GM21717 (cell line): ENCODE measurements around the gene UNK.

Experiments
- ATAC-seq: cut with Tn5 transposase; IDR thresholded peaks from one replicate; pipeline ENCODE4 v1.9.1; 2021; ENCODE audit warnings: mild to moderate bottlenecking, moderate library complexity; ENCODE audit not compliant: unreplicated experiment

UNK gene

DNA sequence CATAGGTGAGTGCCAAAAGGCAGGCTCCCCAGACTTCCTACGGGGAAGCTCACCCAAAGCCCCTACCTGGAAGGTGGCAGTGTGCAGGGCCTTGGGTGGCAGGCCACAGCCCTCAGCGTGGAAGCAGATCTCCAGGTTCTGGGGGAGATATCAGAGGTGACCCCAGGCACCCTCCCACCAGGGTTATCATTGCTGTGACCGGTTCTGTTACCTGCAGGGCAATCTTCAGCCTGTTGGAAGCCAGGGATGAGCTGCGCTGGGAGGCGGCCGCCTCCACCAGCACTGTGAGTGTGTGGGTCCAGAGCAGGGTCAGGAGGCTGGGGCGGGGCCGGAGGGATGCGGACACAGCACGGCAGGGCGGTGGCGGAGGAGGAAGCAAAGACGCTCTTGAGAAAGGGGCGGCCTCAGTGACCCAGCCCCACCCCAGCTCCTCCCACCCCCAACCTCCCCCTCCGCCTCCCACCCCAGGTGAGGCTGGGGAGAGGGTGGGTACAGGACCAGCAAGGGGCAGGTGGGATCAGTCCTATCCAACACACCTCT lies 46.5 kb downstream of the UNK start:
- ATAC-seq = no peak

DNA sequence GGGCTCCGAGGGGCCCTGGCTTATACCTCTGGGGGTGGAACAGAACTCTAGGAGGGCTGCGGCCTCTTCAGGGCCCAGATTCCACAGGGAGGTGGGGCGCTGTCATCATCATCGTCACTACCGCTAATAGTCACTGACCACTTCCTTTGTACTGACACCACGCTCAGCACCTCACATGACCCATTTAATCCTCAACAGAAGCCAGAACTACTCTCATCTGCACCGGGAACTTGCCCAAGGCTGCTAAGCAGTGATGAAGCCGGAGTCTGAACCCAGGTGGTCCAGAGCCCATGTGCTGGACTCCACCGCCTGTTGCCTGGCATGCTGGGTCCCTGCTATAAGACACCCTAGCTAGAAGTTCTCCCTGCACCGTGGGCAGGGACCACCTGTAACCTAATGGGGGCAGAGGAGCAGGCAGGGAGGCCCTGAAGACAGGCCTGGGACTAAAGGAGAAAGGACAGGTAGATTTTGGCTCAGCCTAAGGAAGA lies 47.6 kb downstream of the UNK start:
- ATAC-seq = no peak

DNA sequence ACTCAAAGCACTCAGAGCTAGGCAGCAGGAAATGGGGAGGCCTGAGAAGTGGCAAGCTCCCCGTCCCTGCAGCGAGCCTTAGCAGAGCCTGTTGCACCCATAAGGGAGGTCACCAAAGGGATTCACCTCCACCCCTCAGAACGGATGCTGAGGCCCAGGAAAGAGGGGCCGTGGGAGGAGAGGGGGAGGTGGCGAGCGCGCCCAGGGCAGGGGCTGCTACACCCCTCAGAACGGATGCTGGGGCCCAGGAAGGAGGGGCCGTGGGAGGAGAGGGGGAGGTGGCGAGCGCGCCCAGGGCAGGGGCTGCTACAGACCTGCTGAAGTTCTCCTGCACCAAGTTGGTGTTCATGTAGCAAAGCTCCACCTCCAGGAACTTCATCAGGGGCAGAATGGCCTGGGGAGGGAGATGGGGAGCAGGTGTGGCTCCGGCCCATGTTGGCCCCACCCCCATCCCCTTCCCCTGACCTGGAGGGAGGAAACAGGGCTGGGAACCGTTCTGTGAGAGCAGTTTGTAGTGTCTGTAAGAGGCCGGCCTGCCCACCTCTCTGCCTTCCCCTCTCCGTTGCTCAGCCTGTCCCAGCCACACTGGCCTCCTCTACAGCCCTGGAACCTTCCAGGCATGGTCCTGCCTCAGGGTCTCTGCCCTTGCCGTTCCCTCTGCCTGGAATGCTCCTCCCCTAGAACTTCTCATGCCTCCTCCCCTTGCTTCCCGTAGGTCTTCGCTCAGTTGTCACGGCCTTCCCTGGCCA lies 48.2 kb downstream of the UNK start:
- ATAC-seq = no peak

DNA sequence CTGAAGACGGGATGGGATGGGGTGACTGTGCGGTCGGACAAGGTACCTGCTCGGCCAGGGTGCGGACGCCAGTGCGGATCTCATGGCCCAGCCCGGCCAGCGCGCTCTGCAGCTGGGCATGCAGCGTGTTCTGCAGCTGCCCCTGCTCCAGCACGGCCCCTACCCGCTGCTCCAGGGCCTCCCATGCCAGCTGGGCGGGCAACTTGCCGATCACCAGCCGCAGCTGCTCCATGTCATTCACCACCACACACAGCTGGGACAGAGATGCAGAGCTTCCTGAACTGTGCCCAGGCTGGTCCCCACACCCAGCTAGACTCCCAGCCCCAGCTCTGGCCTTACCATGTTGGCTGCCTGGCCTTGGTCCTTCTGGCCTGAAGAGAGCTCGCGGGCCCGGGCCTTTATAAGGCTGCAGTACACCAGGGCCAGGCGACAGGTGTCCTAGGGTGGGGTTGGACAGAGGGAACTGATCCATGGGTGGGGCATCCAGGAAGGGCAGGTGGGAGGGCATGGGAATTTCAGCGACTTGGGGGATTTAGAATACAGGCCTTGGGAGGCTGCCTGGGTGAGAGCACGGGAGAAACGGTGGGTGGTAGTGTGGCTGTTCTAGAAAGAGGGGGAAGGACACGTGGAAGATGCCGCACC lies 49.8 kb downstream of the UNK start:
- ATAC-seq = no peak

DNA sequence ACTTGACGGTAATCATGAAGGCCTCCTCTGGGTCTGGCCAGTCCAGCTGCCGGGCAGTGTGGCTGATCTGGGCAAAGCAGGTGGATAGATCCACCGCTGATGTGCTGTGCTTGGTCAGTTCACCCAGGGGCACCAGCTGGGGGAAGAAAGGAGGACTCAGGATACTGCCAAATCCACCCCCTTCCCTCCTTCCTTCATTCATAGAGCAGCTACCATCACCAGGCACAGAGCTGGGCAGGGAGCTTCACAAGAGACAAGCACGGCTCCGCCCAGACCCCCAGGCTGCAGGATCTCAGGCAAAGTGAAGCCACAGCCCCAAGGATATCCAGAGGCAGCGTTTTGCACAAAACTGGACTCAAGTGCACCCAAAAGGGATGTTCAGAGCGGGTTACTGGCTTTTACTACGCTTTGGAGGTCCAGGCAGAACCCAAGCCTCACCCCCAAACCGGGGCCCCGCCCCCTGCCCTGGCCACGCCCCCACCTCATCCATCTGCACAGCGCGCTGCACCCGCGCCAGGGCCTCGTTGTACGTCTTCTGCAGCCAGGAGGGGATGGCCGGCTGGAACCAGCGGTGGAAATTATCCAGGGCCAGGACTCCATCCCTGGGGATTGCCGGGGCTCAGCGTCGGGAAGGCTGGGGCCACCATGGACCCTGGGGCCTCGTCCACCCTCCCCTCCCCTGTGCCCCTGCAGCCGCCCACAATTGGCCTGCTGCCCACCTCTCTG lies 50.5 kb downstream of the UNK start:
- ATAC-seq = no peak

DNA sequence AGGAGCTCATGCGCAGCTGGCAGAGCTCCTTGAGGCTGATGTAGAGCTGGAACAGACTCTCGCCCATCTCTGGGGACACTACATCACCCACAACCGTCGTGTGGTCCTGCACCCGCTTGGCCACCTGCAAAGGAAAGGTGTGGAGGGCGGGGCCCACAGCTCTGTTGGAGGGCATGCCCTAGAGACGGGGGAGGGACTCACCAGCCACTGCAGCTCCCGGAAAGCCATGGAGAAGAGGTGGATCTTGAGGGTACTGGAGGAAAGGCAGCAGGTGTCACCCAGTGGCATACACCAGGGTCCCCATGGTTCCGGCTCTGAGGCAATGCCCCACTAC lies 51.0 kb downstream of the UNK start:
- ATAC-seq = no peak

DNA sequence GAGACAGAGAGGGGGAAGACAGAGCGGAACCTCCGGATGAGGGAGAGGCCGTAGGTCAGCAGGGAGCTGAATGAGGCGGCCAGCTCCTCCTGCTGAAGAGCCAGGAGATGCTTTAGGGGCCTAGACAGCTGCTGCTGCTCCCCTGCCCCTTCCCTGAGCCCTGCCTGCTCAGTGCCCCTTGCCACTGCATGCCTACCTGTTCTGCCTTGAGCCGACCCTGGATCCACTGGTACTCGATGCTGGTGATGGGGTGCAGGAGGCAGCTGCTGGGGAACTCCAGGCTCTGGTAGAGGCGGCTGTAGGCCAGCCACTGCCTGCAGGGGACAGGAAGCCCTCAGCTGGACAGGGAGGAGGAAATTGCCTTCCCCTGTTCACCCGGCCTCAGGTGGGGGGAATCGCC lies 52.0 kb downstream of the UNK start:
- no peak for ATAC-seq

DNA sequence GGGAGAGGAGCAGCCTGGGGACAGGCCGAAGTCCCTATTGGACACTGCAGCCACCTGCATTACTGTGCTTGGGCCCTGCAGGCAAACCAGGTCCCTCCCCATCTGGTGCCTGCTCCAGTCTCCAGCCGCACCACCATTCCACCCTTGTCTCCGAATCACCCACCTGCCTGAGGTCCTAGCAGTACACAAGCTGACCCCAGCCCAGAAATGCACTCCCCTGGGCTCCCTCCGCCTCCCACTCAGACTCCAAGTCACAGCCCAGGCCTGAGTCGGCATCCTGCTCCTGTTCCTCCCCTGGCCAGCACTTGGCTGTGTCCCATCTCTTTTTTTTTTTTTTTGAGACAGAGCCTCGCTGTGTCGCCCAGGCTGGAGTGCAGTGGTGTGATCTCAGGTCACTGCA lies 53.3 kb downstream of the UNK start:
- ATAC-seq = no peak

DNA sequence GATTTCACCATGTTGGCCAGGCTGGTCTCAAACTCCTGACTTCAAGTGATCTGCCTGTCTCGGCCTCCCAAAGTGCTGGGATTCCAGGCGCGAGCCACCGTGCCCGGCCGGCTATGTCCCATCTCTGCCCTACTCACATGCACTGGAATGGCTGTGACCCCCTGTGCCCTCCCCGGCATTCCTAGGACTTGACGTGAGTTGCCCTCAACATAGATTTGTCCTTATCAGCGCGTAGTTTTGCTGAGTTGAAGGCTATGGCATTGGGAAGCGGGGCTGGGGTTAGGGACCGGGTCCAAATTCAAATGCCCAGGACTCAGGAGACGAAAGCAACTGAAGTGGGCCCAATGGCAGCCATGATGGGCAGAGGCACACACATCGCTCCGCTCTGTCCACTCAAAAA lies 53.8 kb downstream of the UNK start:
- no peak for ATAC-seq

DNA sequence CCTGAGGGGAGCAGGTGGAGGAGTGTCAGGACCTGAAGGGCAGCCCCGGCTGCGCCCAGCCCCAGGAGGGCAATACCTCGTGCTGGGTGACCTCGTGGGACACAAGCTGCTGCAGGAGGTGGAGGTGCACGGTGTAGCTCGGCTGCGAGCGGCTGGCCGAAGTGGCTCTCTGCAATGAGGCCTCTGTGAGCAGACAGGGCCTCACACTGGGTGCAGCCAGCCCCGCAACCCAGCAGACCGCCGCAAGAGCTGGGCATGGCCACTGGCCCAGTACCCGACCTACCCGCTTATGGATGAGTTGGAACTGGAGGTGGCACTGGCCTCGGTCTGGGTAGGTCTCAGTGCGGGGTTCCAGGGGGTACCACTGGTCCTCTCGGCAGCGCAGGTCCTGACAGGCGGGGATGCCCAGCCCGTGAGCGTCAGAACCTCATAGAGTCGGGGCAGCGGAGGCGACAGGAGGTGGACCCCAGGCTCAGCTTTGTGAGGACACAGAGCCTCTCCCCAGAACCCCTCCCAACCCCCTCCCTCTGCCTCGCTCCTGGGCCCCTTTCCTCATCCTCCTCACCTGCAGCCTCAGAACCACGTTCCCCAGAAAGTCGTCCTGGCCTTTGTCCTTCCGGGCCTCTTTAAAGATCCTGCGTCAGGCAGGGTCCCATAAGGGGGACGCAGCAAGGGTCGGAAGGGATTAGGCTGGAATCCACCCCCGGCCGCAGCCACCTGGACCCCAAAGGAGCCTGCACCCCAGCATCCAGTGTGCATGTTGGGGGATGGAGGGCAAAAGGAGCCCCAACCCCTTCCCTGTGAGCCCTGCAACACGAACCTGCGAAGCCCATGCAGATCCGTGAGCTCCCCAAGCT lies 55.6 kb downstream of the UNK start:
- ATAC-seq = no peak

DNA sequence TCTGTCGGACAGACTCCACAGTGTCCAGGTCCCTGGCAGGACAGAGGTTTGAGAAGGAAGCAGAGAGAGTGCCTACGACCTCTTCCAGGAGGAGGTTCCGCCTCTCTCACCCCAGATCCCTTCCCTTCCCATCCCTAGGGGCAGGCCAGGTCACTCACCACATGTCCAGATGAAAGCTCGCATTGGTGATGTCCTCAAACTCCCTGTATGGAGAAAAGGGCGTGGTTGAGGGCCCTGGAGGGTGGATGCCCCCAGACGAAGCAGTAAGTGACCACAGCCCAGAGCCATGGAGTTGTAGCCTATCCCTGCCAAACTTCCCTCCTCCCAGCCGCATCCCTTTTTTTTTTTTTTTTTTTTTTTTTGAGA lies 56.2 kb downstream of the UNK start:
- ATAC-seq = no peak

DNA sequence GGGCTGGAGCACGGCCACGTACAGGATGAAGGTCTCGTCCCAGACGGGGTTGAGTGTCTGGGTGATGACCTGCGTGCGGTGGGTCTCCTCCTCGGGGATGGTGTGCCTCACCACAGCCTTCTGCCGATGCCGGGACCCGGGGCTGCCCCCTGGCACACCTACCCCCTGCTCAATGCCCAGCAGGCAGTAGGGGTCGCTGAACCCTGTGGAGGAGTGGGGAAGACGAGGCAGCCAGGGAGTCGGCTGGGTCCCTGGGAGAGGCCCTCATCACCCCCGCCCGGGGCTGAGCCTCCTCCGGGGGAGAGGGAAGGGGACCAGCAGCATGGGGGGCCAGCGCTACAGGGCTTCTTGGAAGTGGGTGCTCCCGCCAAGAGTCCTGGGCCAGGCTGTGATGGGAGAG lies 57.8 kb downstream of the UNK start:
- no peak for ATAC-seq

DNA sequence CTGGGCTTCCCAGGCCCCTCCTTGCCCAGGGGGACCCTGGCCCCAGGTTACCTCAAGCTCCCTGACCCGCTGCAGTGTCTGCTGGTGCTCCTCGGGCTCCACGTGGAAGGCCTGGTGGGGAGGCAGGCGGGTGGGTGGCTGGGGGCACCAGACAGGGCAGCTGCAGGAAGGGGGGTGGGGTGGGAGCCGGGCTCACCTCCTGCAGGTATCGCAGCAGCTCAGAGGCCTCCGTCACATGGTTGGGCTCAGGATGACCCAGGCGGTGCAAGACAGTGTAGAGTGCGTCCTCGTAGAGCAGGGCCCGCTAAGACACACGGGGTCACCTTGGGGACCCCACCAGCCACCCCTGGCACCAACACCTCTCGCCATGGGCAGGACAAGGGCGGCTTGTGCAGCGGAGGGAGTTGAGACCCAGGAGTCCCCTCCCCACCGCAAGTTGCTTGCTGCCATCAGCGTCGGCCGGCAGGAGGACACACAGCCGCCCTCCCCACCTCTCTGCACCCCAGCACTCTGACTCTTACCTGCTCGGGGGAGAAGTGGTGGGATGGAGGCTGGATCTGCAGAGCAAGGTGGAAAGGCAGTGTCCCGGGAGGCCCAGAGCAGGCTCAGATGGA lies 58.5 kb downstream of the UNK start:
- no peak for ATAC-seq

DNA sequence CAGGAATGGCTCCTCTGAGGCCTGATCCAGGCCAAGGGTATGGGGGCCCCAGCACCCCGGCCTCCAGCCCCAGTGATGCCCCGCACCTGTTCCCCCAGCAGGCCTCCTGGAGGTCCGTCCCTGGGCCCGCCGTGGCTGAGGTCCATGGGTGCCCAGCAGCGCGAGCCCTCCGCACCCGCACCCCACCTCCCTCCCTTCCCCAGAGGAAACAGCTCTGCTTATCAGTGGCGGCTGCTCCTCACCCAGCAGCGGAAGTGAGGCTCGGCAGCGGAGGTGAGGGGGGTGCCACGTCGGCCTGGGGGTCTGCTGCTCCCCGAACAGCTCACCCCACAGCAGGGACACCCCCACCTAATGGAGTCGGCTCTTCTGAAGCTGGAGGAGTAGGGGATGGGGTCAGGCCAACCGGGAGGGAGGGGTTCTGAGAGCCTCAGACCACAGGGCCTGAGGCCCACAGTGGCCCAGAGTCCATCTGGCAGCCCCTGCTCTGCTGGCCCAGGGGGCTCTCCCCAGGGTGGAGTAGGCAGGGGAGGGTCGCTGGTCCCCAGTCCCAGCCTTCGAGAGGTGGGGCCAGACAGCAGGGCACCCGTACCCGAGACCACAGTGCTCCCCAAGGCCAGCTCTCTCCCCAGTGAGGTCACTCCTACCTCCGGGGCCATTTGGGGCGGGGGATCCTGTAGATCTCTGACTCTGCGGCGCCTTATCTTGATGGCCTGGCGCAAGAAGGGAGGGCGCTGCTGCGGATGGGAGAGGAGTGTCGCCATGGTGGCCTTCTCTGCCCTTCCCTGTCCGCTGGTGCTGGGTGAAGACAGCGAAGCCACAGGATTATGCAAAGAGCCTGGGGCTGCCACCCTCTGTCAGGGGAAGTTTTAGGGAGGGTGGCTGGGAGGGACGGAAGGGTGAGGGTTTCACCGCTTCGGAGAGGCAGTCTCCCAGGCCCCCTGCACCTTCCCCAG lies 59.2 kb downstream of the UNK start, which contains the start of gene UNC13D:
UNC13D (minus strand) TSS at position 828 of the 953 bp plus-strand sequence; CDS start at position 761, 67 bp downstream.
- ATAC-seq = no peak

DNA sequence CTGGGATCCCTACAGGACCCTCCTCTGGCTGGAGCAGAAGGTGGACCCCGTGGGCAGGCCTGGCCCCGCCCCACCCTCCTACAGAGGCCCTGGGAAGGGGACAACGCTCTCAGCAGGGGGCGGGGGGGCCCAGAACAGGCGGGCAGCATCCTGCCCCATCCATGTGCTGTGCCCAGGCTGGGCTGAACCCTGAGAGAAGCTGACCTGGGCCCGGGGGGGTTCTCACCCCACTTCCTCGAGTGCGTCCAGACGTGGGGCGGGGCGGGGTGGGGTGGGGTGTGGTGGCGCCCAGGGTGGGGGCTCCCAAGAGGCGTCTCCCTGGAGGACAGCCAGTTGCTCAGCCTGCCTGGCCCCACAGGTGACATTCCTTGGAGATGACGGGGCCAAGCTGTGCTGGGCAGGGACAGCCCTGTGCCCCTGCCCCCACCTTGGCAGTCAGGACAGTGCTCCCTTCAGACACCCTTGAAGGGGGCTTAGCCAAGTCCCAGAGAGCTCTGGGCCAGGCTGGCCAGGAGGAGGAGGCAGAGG lies 60.0 kb downstream of the UNK start:
- ATAC-seq = no peak

DNA sequence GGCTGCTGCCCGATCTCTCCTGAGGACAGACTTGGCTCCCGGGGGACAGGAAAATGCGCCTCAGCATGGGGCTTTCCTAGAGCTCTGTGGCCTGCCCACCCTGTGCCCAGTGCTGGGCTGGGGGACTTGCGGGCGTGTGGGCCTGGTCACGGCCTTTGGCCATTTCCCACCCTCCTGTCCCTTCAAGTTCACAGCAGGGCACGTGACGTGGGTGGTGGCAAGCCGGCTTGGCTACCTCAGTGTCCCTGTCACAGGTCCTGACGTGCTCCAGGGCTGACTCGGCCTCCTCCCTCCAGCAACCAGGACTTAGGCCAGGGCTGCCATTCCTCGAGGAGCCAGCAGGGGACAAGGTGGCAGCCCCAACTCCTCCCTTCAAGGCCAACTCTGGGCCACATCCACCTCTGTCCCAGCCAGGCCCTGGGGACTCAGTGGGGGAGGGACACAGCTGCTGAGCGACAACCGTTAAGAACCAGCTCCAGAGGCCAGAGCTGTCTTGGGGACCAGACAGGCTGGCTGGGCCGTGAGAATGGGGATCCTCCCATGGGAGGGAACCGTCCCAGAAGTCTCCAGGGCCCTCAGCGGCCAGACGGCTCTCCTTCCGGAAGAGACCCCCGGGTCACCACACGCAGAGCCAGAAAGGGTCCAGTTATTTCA lies 60.6 kb downstream of the UNK start:
- ATAC-seq = peak; percentile 63

DNA sequence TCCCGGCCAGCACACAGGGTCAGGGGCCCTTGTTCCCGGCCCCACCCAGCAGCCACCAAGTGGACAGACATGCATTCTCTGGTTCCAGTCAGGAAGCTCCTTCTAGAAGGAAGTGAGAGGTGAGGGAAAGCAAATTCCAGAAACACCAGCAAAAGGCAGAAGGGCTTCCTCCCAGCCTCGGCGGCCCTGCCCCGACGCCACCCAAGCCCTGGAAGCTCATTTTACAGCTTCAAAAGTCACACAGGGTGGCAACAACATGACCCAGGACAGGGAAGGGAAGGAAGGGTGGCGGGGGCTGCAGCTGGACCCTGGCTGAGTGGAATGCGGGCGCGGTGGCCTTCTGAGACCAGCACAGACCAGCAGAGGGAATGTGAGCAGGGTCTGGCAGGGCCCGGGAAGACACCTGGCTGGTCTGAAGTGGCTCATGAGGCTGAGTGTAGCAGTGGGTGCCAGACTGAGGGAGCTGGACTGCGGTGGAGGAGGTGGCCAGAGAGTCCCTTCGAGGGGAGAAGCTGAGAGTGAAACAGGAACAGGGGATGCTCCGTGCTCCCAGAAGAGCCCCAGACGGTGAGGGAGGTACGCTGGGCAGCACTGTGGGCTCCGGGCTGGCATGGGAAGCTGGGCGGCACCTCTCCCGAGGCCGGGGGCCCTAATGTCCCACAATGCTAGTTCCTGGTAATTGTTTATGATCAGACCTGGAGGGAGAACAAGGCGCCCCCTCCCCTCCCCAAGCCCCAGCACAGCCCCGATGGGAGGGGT lies 61.5 kb downstream of the UNK start:
- ATAC-seq = no peak
